SKM-1 treated with dmso at 0.1 percent for 144 hours (cell line): ENCODE results near the gene PRSS27.

Source experiments
- DNase-seq: peaks from one replicate; lab custom pipeline; 2025; ENCODE audit not compliant: unreplicated experiment; lab: John Stamatoyannopoulos, UW

The PRSS27 gene

GRCh38 chr16:2752035-2752849, 32.2 kb upstream of the PRSS27 start, which contains the start of gene SRRM2:
Gene SRRM2, plus strand, starts transcription at chr16:2752638. Its CDS starts 3,727 bp downstream, at chr16:2756365.
- DNase-seq, result peak; percentile 98

GRCh38 chr16:2751577-2752034, 31.6 kb upstream of the PRSS27 start:
- peak; percentile 41 for DNase-seq

DNA sequence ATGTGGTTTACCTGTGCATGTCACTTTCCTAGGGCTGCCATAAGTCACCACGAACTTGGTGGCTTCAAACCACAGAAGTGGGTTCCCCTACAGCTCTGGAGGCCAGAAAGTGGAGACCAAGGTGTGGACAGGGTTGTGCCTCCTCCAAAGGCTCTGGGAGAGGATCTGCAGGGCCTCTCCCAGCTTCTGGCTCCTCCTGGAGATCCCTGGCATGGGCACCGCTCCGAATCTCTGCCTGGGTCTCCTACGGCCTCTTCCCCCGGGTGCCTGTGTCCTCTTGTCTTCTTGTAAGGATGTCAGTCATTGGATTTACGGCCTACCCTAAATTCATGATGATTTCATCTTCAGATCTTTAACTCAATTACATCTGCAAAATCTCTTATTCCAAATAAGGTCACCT, 29.9 kb upstream of the PRSS27 start:
- no peak for DNase-seq

- DNase-seq, result no peak
Measured at GRCh38 chr16:2749476-2749875, 29.5 kb upstream of the PRSS27 start.

GRCh38 chr16:2748757-2749455, 28.9 kb upstream of the PRSS27 start:
- no peak for DNase-seq

GRCh38 chr16:2745961-2746360, 25.9 kb upstream of the PRSS27 start:
- no peak for DNase-seq

GRCh38 chr16:2745116-2745890, 25.3 kb upstream of the PRSS27 start:
- DNase-seq, result no peak

DNA sequence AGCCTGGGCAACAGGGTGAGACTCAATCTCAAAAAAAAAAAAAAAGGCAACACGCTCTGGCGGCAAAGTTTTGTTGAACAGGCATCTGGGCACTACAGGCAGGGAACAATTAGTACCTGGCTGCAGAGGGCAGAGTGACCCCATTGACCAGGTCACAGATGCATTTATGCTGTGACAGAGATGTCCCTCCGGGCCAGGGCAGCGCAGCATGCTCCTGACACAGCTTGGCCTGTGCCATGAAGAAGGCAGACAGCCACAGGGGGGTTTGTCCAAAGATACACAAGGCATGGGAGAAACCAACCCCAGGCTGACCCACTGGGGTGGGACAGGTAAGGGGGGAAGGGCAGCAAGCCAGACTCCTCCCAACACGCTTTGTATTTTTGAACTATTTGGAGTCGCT, 24.7 kb upstream of the PRSS27 start:
- no peak for DNase-seq

GRCh38 chr16:2743007-2743810, 23.2 kb upstream of the PRSS27 start:
- DNase-seq, result no peak

- no peak for DNase-seq
Measured at GRCh38 chr16:2742323-2743006, 22.4 kb upstream of the PRSS27 start.

DNA sequence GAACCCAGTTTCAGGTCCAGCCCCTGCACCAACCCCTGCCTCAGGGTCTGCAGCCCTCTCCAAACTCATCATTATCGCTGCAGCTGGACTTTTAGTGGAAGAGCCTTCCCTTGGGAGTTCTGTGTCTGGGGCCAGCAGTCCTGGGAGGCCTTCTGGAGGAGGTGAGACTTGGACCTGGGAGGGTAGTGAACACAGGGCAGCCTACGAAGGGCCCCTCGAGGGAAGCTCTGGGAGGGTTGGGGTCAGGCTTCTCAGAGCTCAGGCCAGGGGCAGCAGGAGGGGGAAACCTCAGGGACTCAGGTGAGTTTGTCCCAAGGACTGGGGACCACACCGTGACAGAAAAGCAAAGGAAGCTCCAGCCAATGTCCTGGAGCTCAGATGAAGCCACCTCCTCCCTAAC, 21.1 kb upstream of the PRSS27 start:
- DNase-seq, result no peak

GRCh38 chr16:2740476-2740875, 20.5 kb upstream of the PRSS27 start:
- DNase-seq, result no peak

- DNase-seq, result no peak
Measured at GRCh38 chr16:2739625-2740430, 19.8 kb upstream of the PRSS27 start.

GRCh38 chr16:2738615-2739014, 18.6 kb upstream of the PRSS27 start:
- DNase-seq, result no peak

GRCh38 chr16:2737895-2738418, 17.9 kb upstream of the PRSS27 start:
- DNase-seq, result no peak

- DNase-seq, result no peak
Measured at GRCh38 chr16:2737238-2737605, 17.2 kb upstream of the PRSS27 start.

- DNase-seq, result no peak
Measured at GRCh38 chr16:2736476-2737237, 16.6 kb upstream of the PRSS27 start.

- DNase-seq, result no peak
Measured at GRCh38 chr16:2734844-2735515, 15.0 kb upstream of the PRSS27 start.
